Loucy (cell line): ENCODE data around the gene PANK4.

Experiments
- CTCF ChIP-seq: fragments of 200-600 bp; sonication (generic); conservative IDR thresholded peaks from 2 replicates; pipeline ENCODE4 v1.5.1; 2014; ENCODE audit warnings: mild to moderate bottlenecking, antibody characterized with exemption, low read length
- EZH2phosphoT487 ChIP-seq: fragments of 200-600 bp; IDR thresholded peaks from 2 replicates; pipeline ENCODE4 v1.6.1; 2018; ENCODE audit warnings: antibody characterized with exemption, mild to moderate bottlenecking, moderate library complexity, borderline replicate concordance

- no peak for TF ChIP-seq CTCF
- TF ChIP-seq EZH2phosphoT487: no peak
Measured at GRCh38 chr1:2477791-2478499, 48.5 kb downstream of the PANK4 start.
